SK-N-SH treated with all-trans-retinoic acid at 6 μM for 48 hours (cell line): ENCODE measurements around the gene SDC4.

ENCODE experiments used
- ATAC-seq: fragments of 200-7000 bp; cut with Tn5 transposase; 3 replicates; pipeline ENCODE4 v1.9.1; 2020; ENCODE audit warnings: mild to moderate bottlenecking, moderate library complexity
- ARNTL ChIP-seq: fragments of 450-650 bp; formaldehyde crosslinking; IDR thresholded peaks from 2 replicates; pipeline ENCODE4 v1.5.0; 2020; ENCODE audit warnings: low read depth, mild to moderate bottlenecking, moderate library complexity, borderline replicate concordance
- BACH2 ChIP-seq: fragments of 250-450 bp; sonication (Bioruptor Pico); IDR thresholded peaks from 2 replicates; pipeline ENCODE4 v1.9.0; 2021; ENCODE audit warnings: mild to moderate bottlenecking, borderline replicate concordance
- CSDC2 ChIP-seq: fragments of 250-450 bp; sonication (Bioruptor Pico); IDR thresholded peaks from 2 replicates; pipeline ENCODE4 v1.5.0; 2020; ENCODE audit warnings: mild to moderate bottlenecking, moderate library complexity
- GLIS3 ChIP-seq: fragments of 250-450 bp; sonication (Bioruptor Pico); IDR thresholded peaks from 2 replicates; pipeline ENCODE4 v1.5.0; 2020; ENCODE audit warnings: mild to moderate bottlenecking, moderate library complexity
- OSR1 ChIP-seq: fragments of 250-450 bp; sonication (Bioruptor Pico); IDR thresholded peaks from 2 replicates; pipeline ENCODE4 v1.8.0; 2022; ENCODE audit warnings: moderate library complexity, mild to moderate bottlenecking, inconsistent platforms
- PPARA ChIP-seq: fragments of 250-450 bp; sonication (Bioruptor Pico); IDR thresholded peaks from 2 replicates; pipeline ENCODE4 v1.5.0; 2020; ENCODE audit warnings: mild to moderate bottlenecking, borderline replicate concordance
- RARB ChIP-seq: fragments of 250-450 bp; sonication (Bioruptor Pico); IDR thresholded peaks from 2 replicates; pipeline ENCODE4 v1.8.0; 2021; ENCODE audit warnings: mild to moderate bottlenecking, moderate library complexity
- SNAI2 ChIP-seq: fragments of 250-450 bp; sonication (Bioruptor Pico); IDR thresholded peaks from 2 replicates; pipeline ENCODE4 v1.5.0; 2020; ENCODE audit warnings: mild to moderate bottlenecking, moderate library complexity
- TCF4 ChIP-seq: fragments of 250-450 bp; sonication (Bioruptor Pico); IDR thresholded peaks from 2 replicates; pipeline ENCODE4 v1.8.0; 2021; ENCODE audit warnings: mild to moderate bottlenecking, moderate library complexity, borderline replicate concordance
- TOX ChIP-seq: fragments of 250-450 bp; sonication (Bioruptor Pico); IDR thresholded peaks from 2 replicates; pipeline ENCODE4 v1.8.0; 2021; ENCODE audit warnings: mild to moderate bottlenecking, moderate library complexity, borderline replicate concordance
- ZFP3 ChIP-seq: fragments of 250-450 bp; sonication (Bioruptor Pico); IDR thresholded peaks from 2 replicates; pipeline ENCODE4 v1.5.0; 2020; ENCODE audit warnings: mild to moderate bottlenecking, moderate library complexity
- ZFP30 ChIP-seq: fragments of 450-650 bp; formaldehyde crosslinking; IDR thresholded peaks from 2 replicates; pipeline ENCODE4 v1.5.0; 2022; ENCODE audit warnings: mild to moderate bottlenecking, moderate library complexity
- ZNF565 ChIP-seq: fragments of 450-650 bp; formaldehyde crosslinking; conservative IDR thresholded peaks from 2 replicates; pipeline ENCODE4 v1.5.0; 2020; ENCODE audit warnings: low read depth, mild to moderate bottlenecking, moderate library complexity
- ZNF70 ChIP-seq: fragments of 450-650 bp; formaldehyde crosslinking; IDR thresholded peaks from 2 replicates; pipeline ENCODE4 v1.5.0; 2020; ENCODE audit warnings: mild to moderate bottlenecking, moderate library complexity
- TF ChIP-seq, protein P1 (sequence below): fragments of 250-450 bp; sonication (Bioruptor Pico); IDR thresholded peaks from 2 replicates; pipeline ENCODE4 v1.5.1; 2021; ENCODE audit warnings: mild to moderate bottlenecking, moderate library complexity
- TF ChIP-seq, protein P2 (sequence below): fragments of 250-450 bp; sonication (Bioruptor Pico); IDR thresholded peaks from 2 replicates; pipeline ENCODE4 v1.8.0; 2020; ENCODE audit warnings: mild to moderate bottlenecking, moderate library complexity, borderline replicate concordance
- TF ChIP-seq, protein P3 (sequence below): fragments of 250-450 bp; sonication (Bioruptor Pico); IDR thresholded peaks from 2 replicates; pipeline ENCODE4 v1.8.0; 2021; ENCODE audit warnings: low read depth, mild to moderate bottlenecking, moderate library complexity, borderline replicate concordance
- TF ChIP-seq, protein P4 (sequence below): fragments of 250-450 bp; sonication (Bioruptor Pico); IDR thresholded peaks from 2 replicates; pipeline ENCODE4 v1.5.1; 2020; ENCODE audit warnings: low read depth, mild to moderate bottlenecking, moderate library complexity
- TF ChIP-seq, protein P5 (sequence below): fragments of 250-450 bp; sonication (Bioruptor Pico); IDR thresholded peaks from 2 replicates; pipeline ENCODE4 v1.5.0; 2020; ENCODE audit warnings: mild to moderate bottlenecking, moderate library complexity

Gene SDC4

DNA sequence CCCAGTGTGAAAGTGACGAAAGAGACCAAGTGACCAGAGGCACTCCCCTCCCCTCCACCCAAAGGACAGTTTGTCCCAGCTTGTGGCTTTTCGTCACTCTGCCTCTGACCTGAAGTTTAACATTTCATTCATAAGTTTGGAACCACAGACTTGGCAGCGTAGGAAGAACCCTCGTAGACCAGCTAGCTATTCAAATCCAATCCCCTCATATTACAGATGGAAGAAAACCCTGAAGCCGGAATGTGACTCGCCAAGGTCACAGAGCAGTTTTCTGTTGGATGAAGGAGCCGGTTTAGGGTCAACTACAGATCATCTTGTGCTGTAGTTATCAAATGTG lies 10.8 kb upstream of the SDC4 start:
- no peak for ATAC-seq
- TF ChIP-seq BACH2 (CRISPR knock-in tag) (no peak), CSDC2 (CRISPR knock-in tag) (no peak), TCF4 (CRISPR knock-in tag) (no peak), PPARA (no peak), ZFP30 (CRISPR knock-in tag) (no peak), ZFP3 (no peak), OSR1 (no peak), ZNF565 (CRISPR knock-in tag) (no peak), ZNF70 (CRISPR knock-in tag) (no peak), SNAI2 (CRISPR knock-in tag) (no peak), ARNTL (CRISPR knock-in tag) (no peak), GLIS3 (CRISPR knock-in tag) (no peak), TOX (CRISPR knock-in tag) (no peak)
- TF ChIP-seq, protein P1, sequence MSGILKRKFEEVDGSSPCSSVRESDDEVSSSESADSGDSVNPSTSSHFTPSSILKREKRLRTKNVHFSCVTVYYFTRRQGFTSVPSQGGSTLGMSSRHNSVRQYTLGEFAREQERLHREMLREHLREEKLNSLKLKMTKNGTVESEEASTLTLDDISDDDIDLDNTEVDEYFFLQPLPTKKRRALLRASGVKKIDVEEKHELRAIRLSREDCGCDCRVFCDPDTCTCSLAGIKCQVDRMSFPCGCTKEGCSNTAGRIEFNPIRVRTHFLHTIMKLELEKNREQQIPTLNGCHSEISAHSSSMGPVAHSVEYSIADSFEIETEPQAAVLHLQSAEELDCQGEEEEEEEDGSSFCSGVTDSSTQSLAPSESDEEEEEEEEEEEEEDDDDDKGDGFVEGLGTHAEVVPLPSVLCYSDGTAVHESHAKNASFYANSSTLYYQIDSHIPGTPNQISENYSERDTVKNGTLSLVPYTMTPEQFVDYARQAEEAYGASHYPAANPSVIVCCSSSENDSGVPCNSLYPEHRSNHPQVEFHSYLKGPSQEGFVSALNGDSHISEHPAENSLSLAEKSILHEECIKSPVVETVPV, result no peak
- TF ChIP-seq, protein P2, sequence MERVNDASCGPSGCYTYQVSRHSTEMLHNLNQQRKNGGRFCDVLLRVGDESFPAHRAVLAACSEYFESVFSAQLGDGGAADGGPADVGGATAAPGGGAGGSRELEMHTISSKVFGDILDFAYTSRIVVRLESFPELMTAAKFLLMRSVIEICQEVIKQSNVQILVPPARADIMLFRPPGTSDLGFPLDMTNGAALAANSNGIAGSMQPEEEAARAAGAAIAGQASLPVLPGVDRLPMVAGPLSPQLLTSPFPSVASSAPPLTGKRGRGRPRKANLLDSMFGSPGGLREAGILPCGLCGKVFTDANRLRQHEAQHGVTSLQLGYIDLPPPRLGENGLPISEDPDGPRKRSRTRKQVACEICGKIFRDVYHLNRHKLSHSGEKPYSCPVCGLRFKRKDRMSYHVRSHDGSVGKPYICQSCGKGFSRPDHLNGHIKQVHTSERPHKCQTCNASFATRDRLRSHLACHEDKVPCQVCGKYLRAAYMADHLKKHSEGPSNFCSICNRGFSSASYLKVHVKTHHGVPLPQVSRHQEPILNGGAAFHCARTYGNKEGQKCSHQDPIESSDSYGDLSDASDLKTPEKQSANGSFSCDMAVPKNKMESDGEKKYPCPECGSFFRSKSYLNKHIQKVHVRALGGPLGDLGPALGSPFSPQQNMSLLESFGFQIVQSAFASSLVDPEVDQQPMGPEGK (CRISPR knock-in tag), result no peak
- TF ChIP-seq, protein P3, sequence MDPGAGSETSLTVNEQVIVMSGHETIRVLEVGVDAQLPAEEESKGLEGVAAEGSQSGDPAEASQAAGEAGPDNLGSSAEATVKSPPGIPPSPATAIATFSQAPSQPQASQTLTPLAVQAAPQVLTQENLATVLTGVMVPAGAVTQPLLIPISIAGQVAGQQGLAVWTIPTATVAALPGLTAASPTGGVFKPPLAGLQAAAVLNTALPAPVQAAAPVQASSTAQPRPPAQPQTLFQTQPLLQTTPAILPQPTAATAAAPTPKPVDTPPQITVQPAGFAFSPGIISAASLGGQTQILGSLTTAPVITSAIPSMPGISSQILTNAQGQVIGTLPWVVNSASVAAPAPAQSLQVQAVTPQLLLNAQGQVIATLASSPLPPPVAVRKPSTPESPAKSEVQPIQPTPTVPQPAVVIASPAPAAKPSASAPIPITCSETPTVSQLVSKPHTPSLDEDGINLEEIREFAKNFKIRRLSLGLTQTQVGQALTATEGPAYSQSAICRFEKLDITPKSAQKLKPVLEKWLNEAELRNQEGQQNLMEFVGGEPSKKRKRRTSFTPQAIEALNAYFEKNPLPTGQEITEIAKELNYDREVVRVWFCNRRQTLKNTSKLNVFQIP, result no peak
- TF ChIP-seq, protein P4, sequence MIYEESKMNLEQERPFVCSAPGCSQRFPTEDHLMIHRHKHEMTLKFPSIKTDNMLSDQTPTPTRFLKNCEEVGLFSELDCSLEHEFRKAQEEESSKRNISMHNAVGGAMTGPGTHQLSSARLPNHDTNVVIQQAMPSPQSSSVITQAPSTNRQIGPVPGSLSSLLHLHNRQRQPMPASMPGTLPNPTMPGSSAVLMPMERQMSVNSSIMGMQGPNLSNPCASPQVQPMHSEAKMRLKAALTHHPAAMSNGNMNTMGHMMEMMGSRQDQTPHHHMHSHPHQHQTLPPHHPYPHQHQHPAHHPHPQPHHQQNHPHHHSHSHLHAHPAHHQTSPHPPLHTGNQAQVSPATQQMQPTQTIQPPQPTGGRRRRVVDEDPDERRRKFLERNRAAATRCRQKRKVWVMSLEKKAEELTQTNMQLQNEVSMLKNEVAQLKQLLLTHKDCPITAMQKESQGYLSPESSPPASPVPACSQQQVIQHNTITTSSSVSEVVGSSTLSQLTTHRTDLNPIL (CRISPR knock-in tag), result no peak
- TF ChIP-seq, all 23 proteins: peak for 0

DNA sequence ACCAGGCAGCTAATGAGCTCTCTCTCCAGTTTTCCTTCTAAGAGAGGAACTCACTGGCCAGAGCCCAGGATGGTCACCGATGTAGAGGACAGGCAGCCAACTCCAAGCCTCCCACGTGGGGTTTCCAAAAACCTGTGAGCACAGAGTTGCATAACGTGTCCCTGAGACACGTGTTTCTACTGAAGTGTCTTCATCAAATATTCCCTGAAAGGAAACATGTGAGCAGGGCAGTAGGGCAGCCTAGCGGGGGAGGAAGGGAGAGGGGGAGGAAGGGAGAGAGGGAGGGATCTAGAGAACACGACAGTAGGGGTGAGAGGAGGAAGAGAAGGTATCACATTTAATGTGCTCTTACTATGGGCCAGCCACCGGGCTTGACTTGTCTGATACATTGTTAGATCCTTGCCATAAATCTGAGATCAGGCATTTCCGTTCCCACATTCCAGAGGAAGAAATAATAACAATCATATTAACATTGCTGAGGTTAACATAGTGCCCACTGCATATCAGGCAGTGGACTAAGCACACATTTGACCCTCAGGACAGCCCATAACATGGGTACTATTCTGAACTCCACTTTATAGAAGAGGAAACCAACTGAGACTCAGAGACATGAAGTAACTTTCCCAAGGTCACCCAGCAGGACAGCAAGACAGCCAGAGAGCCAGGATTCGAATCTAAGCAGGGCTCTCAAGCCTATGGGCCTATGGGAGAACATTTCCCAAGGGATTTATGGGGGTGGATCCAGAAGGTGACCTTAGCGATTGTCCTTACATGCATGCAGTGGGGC lies 10.3 kb upstream of the SDC4 start:
- TF ChIP-seq ZNF565 (CRISPR knock-in tag), result no peak
- TF ChIP-seq GLIS3 (CRISPR knock-in tag), result no peak
- TF ChIP-seq ZNF70 (CRISPR knock-in tag), result no peak
- TF ChIP-seq RARB (CRISPR knock-in tag), result no peak
- TF ChIP-seq CSDC2 (CRISPR knock-in tag), result no peak
- TF ChIP-seq, all 23 proteins: peak for 0

DNA sequence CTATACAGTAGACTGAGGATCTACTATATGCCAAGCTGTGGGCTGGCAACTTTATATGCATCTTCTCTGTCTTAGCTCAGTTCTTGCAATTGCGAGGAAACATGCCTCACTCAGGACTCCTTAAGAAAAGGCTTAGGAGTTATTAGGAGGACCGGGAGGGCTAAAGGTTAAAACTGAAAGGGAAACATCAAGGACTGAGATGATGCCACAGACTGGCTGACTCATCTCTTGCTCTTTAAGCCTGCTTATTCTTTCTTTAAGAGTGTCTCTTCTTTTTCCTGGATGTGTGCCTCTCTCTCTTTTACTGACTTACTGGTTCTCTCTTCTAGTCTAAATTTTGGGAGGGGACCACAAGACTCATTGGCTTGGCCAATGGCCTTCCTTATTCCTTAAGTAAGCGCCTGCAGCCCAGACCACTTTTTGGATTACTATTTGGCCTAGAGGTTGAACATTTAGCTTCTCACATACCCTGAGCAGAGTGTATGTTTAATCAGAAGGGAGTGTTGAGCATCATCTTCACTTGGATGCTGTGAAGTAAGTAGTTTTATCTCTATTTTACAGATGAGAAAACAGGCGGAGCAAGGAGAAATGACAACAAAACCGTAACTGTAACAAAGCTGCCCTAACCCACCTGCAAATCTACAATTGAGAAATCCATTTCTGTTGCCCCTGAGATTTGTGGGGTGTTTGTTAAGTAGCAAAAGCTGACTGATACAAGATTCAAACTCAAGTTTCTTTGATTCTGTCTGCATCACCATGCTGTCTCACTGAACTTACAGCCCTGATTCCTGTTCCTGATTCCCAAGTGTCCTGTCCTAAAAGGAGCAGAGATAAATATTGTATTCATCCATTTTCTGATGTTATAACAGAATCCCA lies 7.2 kb upstream of the SDC4 start:
- TF ChIP-seq, protein P5, sequence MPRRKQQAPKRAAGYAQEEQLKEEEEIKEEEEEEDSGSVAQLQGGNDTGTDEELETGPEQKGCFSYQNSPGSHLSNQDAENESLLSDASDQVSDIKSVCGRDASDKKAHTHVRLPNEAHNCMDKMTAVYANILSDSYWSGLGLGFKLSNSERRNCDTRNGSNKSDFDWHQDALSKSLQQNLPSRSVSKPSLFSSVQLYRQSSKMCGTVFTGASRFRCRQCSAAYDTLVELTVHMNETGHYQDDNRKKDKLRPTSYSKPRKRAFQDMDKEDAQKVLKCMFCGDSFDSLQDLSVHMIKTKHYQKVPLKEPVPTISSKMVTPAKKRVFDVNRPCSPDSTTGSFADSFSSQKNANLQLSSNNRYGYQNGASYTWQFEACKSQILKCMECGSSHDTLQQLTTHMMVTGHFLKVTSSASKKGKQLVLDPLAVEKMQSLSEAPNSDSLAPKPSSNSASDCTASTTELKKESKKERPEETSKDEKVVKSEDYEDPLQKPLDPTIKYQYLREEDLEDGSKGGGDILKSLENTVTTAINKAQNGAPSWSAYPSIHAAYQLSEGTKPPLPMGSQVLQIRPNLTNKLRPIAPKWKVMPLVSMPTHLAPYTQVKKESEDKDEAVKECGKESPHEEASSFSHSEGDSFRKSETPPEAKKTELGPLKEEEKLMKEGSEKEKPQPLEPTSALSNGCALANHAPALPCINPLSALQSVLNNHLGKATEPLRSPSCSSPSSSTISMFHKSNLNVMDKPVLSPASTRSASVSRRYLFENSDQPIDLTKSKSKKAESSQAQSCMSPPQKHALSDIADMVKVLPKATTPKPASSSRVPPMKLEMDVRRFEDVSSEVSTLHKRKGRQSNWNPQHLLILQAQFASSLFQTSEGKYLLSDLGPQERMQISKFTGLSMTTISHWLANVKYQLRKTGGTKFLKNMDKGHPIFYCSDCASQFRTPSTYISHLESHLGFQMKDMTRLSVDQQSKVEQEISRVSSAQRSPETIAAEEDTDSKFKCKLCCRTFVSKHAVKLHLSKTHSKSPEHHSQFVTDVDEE (CRISPR knock-in tag), result no peak
- TF ChIP-seq RARB (CRISPR knock-in tag), result no peak
- TF ChIP-seq, all 23 proteins: peak for 0

More for the DNA sequence above, 10.3 kb upstream of the SDC4 start:
- ATAC-seq, result no peak; the same call in 2 of the 3 replicates

More for the DNA sequence above, 7.2 kb upstream of the SDC4 start:
- ATAC-seq, result peak; percentile 62
